Spleen (tissue), 11 donors: ENCODE measurements around the gene LCA5. TPM values are rescaled to one million over a fixed set of nuclear protein-coding genes. Genes with fewer than 3 reads are reported as not detected.
A peak's percentile ranks its signal among the peaks of the same experiment; 100 is the strongest.
"Not testable (repeated sequence)": the region's sequence is repeated elsewhere in the genome, so short reads cannot be mapped to it uniquely, and the experiment has no call there.

ENCODE experiments used
- DNase-seq: peaks from one replicate; pipeline ENCODE4 v3.0.0-alpha.2; 2020
- H3K27ac ChIP-seq, 8 donors: fragments of 200-600 bp; sonication (generic) in 7 of 8; 1 replicate in 4 of 8; 2 replicates in 4 of 8; pipeline versions ENCODE4 v1.5.0 to v1.8.0; 2016 to 2021; ENCODE audit warnings: inconsistent platforms in 4 of 8, mild to moderate bottlenecking in 4 of 8, moderate library complexity in 1 of 8
- H3K27me3 ChIP-seq, 7 donors: fragments of 200-600 bp; sonication (generic) in 6 of 7; replicated peaks in 1 of 7; 1 replicate in 4 of 7; 2 replicates in 3 of 7; pipeline versions ENCODE4 v1.5.0 to v1.8.0; 2016 to 2021; ENCODE audit warnings: inconsistent platforms in 3 of 7, mild to moderate bottlenecking in 1 of 7
- H3K36me3 ChIP-seq, 6 donors: fragments of 200-600 bp; sonication (generic) in 5 of 6; 1 replicate in 4 of 6; 2 replicates in 2 of 6; pipeline versions ENCODE4 v1.5.0 to v1.8.0; 2016 to 2021; ENCODE audit warnings: inconsistent platforms in 2 of 6
- H3K4me1 ChIP-seq, 6 donors: fragments of 200-600 bp; sonication (generic) in 5 of 6; 1 replicate in 3 of 6; 2 replicates in 3 of 6; pipeline versions ENCODE4 v1.5.0 to v1.8.0; 2016 to 2021; ENCODE audit warnings: inconsistent platforms in 3 of 6
- H3K4me3 ChIP-seq, 8 donors: fragments of 200-600 bp; sonication (generic) in 7 of 8; 1 replicate in 4 of 8; 2 replicates in 4 of 8; pipeline versions ENCODE4 v1.5.0 to v1.8.0; 2016 to 2021; ENCODE audit warnings: inconsistent platforms in 4 of 8, mild to moderate bottlenecking in 4 of 8, moderate library complexity in 2 of 8
- H3K9me3 ChIP-seq, 8 donors: fragments of 200-600 bp; sonication (generic) in 7 of 8; 1 replicate in 4 of 8; 2 replicates in 4 of 8; pipeline versions ENCODE4 v1.5.0 to v1.8.0; 2016 to 2021; ENCODE audit warnings: inconsistent platforms in 4 of 8
- POLR2A ChIP-seq, 3 donors: fragments of 450-650 bp; IDR thresholded peaks; one replicate each; pipeline ENCODE4 v1.5.1; 2017; ENCODE audit warnings: antibody characterized with exemption in 3 of 3, mild to moderate bottlenecking in 1 of 3
- POLR2AphosphoS5 ChIP-seq, 3 donors: sonication (generic); formaldehyde crosslinking; IDR thresholded peaks; one replicate each; pipeline ENCODE4 v1.5.1; 2017; ENCODE audit warnings: antibody characterized with exemption in 3 of 3
- whole genome bisulfite sequencing, 5 donors: extraction: QIAGEN DNeasy Blood & Tissue Kit in 3 of 5; methylation state at CpG; one replicate each; pipeline versions ENCODE4 v1.1.5 to v1.1.7; 2013 to 2018; 5-methylcytosine and 5-hydroxymethylcytosine counted together
- intact Hi-C: fragments of 100-400 bp; cut with DNase I; formaldehyde crosslinking; loops from one replicate; pipeline ENCODE4 v1.15.0; 2023; ENCODE audit warnings: low total_unique reads
- polyA plus RNA-seq, 3 donors: library from polyadenylated mRNA; stranded (reverse); fragments of 200-250 nt; gene quantifications; one replicate each; pipeline ENCODE4 v1.2.1, GENCODE V29; 2013
- total RNA-seq, 7 donors: library from RNA; depleted of rRNA in 3 of 7; stranded (reverse); fragments of >200 nt in 3 of 7; fragmentation: NEBNext Ultra II Directional in 4 of 7; extraction: Animal tissue kit (Norgen Biotek cat#: 25700) in 4 of 7; gene quantifications; one replicate each; pipeline versions ENCODE4 v1.1.0 to v1.2.1, GENCODE V29; 2016 to 2021
- TF ChIP-seq, protein P1 (sequence below), 11 experiments: fragments of 200-600 bp in 7 of 11; fragments of 450-650 bp in 4 of 11; sonication (generic) in 4 of 11; IDR thresholded peaks in 8 of 11; conservative IDR thresholded peaks in 3 of 11; 1 replicate in 7 of 11; 2 replicates in 4 of 11; pipeline versions ENCODE4 v1.4.0 to v1.8.0; 2016 to 2021; ENCODE audit warnings: antibody characterized with exemption in 11 of 11, inconsistent platforms in 4 of 11, mild to moderate bottlenecking in 1 of 11
- donor health status: healthy with polysubstance abuse.
- donor health status: DM: no; HTN: no; CAD: no; lungs with moderate emphysema.
- donor health status: DM: no; HTN: no; CAD: no.
- donor health status: Bipolar disorder and iron deficiency.
- donor health status: healthy.
- donor health status: DM: no; HTN: no; CAD: no.
- donor health status: DM: yes; HTN: yes; CAD: no.

Gene LCA5
- total and polyA plus RNA-seq, 10 donors, result 0.43 to 3.5 (median 2.1) TPM

DNA sequence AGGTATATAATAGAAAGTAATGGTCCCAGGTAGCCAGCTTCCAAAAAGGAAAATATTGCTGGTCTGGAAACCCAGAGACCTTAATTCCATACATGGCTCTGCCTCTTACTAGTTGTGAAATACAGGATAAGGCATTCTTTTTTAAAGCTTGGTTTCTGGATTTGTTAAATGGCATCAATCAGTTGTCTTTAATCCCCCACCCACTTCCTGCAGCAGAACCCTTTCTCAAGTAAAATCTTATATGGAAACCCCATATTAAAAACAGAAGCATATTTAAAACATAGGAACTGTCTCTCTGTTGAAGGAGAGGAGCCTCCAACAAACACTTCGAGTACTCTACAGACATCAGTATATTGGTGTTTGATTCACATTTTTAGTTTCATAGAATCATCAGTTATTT lies 6.2 kb upstream of the LCA5 start:
- H3K9me3 ChIP-seq, result no peaks in the 10 kb centered on the region

GRCh38 chr6:79538106-79538971 lies 1.1 kb upstream of the LCA5 start:
- H3K4me3 ChIP-seq, result peak overlapping the region; percentile 66 to 88 (median 76)
- WGBS, 5 donors, result 45 to 65% (median 56%) methylated on average over 14 of the region's 14 CpGs
- peak overlapping the region in 7 of 8 donors; percentile 67 to 86 (median 79) for H3K27ac ChIP-seq
- intact Hi-C loops, result loop anchor here (10.0 kb wide), 1 partner anchor 464 kb away; the partner anchor contains the start of gene PHIP
- H3K27me3 ChIP-seq, result peaks cover 0 to 7% (median 0%) of the 10 kb centered on the region in 7 donors
- TF ChIP-seq POLR2A (IDR thresholded peaks at IDR 0.05) (no peak), POLR2AphosphoS5 (IDR thresholded peaks at IDR 0.05) (no peak)
- TF ChIP-seq, protein P1, sequence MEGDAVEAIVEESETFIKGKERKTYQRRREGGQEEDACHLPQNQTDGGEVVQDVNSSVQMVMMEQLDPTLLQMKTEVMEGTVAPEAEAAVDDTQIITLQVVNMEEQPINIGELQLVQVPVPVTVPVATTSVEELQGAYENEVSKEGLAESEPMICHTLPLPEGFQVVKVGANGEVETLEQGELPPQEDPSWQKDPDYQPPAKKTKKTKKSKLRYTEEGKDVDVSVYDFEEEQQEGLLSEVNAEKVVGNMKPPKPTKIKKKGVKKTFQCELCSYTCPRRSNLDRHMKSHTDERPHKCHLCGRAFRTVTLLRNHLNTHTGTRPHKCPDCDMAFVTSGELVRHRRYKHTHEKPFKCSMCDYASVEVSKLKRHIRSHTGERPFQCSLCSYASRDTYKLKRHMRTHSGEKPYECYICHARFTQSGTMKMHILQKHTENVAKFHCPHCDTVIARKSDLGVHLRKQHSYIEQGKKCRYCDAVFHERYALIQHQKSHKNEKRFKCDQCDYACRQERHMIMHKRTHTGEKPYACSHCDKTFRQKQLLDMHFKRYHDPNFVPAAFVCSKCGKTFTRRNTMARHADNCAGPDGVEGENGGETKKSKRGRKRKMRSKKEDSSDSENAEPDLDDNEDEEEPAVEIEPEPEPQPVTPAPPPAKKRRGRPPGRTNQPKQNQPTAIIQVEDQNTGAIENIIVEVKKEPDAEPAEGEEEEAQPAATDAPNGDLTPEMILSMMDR (IDR thresholded peaks at IDR 0.05 in 8 of 11, conservative IDR thresholded peaks at IDR 0.05 in 3 of 11), result no peak
- no peaks in the 10 kb centered on the region for H3K9me3 ChIP-seq
- H3K4me1 ChIP-seq, result peaks cover 0 to 23% (median 0%) of the 10 kb centered on the region in 6 donors
- no peaks in the 10 kb centered on the region for H3K36me3 ChIP-seq
- no peak for DNase-seq

More for the DNA sequence above, 6.2 kb upstream of the LCA5 start:
- no peaks in the 10 kb centered on the region for H3K27me3 ChIP-seq
- H3K36me3 ChIP-seq, result no peaks in the 10 kb centered on the region
- peaks cover 4 to 26% (median 13%) of the 10 kb centered on the region in 6 donors for H3K4me1 ChIP-seq
- intact Hi-C loops, result no loop called here
- no peak overlapping the region for H3K27ac ChIP-seq
- DNase-seq, result no peak
- TF ChIP-seq POLR2AphosphoS5 (IDR thresholded peaks at IDR 0.05) (no peak), POLR2A (IDR thresholded peaks at IDR 0.05) (no peak)
- TF ChIP-seq, protein P1 (IDR thresholded peaks at IDR 0.05 in 8 of 11, conservative IDR thresholded peaks at IDR 0.05 in 3 of 11), result no peak
- 88 to 95% (median 89%) methylated on average over 1 of the region's 1 CpG for WGBS, 5 donors
- no peak overlapping the region for H3K4me3 ChIP-seq

DNA sequence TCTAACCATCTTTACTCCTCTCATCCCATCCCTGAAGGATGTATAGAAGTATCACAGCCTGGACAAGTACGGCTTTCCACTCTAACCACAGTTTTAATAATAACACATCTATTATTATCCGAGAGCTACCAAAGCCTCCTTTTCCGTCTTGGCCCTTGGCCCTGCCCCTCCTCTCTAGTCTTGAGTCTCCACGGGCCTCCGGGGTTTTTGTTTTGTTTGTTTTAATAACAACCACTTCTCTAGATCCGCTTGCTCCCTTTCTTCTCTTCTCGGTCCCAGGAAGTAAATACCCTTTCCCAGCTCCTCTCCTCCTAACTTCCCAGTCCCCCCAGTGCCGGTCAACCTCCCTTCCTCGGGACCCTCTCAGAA lies 661 bp downstream of the LCA5 start:
- intact Hi-C loops, result loop anchor here (10.0 kb wide), 1 partner anchor 462 kb away; the partner anchor contains the start of gene PHIP
- TF ChIP-seq POLR2AphosphoS5 (IDR thresholded peaks at IDR 0.05), result no peak
- TF ChIP-seq, protein P1 (IDR thresholded peaks at IDR 0.05 in 8 of 11, conservative IDR thresholded peaks at IDR 0.05 in 3 of 11), result no peak
- no peak for TF ChIP-seq POLR2A (IDR thresholded peaks at IDR 0.05)
- H3K4me3 ChIP-seq, result peak overlapping the region; percentile 66 to 88 (median 76)
- no peaks in the 10 kb centered on the region for H3K9me3 ChIP-seq
- no peak for DNase-seq
- peaks cover 0 to 7% (median 0%) of the 10 kb centered on the region in 7 donors for H3K27me3 ChIP-seq
- H3K4me1 ChIP-seq, result peaks cover 0 to 23% (median 0%) of the 10 kb centered on the region in 6 donors
- H3K27ac ChIP-seq, result peak overlapping the region; percentile 44 to 86 (median 78)
- WGBS, 5 donors, result 2 to 4% (median 3%) methylated on average over 9 of the region's 9 CpGs
- no peaks in the 10 kb centered on the region for H3K36me3 ChIP-seq

DNA sequence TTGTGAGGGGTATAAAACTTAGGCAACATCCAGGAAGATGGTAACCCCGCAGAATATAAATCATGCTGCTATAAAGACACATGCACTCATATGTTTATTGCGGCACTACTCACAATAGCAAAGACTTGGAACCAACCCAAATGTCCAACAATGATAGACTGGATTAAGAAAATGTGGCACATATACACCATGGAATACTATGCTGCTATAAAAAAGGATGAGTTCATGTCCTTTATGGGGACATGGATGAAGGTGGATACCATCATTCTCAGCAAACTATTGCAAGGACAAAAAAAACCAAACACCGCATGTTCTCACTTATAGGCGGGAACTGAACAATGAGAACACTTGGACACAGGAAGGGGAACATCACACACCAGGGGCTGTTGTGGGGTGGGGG lies 7.7 kb downstream of the LCA5 start:
- intact Hi-C loops, H3K4me1 ChIP-seq, H3K27me3 ChIP-seq, H3K36me3 ChIP-seq, H3K27ac ChIP-seq, H3K9me3 ChIP-seq, H3K4me3 ChIP-seq, DNase-seq: not testable (repeated sequence)
- WGBS, 5 donors, result 82 to 94% (median 89%) methylated on average over 4 of the region's 4 CpGs
